Measurements from ENCODE around the gene YWHAE.
"Not testable (repeated sequence)": the region's sequence is repeated elsewhere in the genome, so short reads cannot be mapped to it uniquely, and the experiment has no call there.

Gene YWHAE

GRCh38 chr17:1399679-1400512, at the start of gene YWHAE:
YWHAE (minus strand) TSS chr17:1400222; CDS start chr17:1400110, 112 bp downstream.
- peak; percentile 96 for DNase-seq

GRCh38 chr17:1449412-1449967, 49.5 kb upstream of the YWHAE start:
- DNase-seq, result no peak

- DNase-seq, result no peak
These were observed 47.0 kb upstream of the YWHAE start for GRCh38 chr17:1447052-1447451.

GRCh38 chr17:1446201-1446600, 46.2 kb upstream of the YWHAE start:
- no peak for DNase-seq

- DNase-seq, result not testable (repeated sequence)
These were observed 45.7 kb upstream of the YWHAE start for GRCh38 chr17:1445695-1446094.

- not testable (repeated sequence) for DNase-seq
These were observed 42.7 kb upstream of the YWHAE start for GRCh38 chr17:1442721-1443120.

- no peak for DNase-seq
These were observed 42.2 kb upstream of the YWHAE start for GRCh38 chr17:1442187-1442586.

- no peak for DNase-seq
These were observed 40.9 kb upstream of the YWHAE start for GRCh38 chr17:1440921-1441320.

GRCh38 chr17:1438593-1439083, 38.6 kb upstream of the YWHAE start:
- DNase-seq, result no peak

GRCh38 chr17:1435326-1435725, 35.3 kb upstream of the YWHAE start:
- no peak for DNase-seq

- DNase-seq, result no peak
These were observed 34.1 kb upstream of the YWHAE start for GRCh38 chr17:1434150-1434549.

GRCh38 chr17:1431631-1432104, 31.6 kb upstream of the YWHAE start:
- no peak for DNase-seq

GRCh38 chr17:1423456-1424135, 23.6 kb upstream of the YWHAE start:
- no peak for DNase-seq

- DNase-seq, result no peak
These were observed 22.9 kb upstream of the YWHAE start for GRCh38 chr17:1422885-1423284.

GRCh38 chr17:1421470-1421869, 21.4 kb upstream of the YWHAE start:
- no peak for DNase-seq

- DNase-seq, result no peak
These were observed 21.0 kb upstream of the YWHAE start for GRCh38 chr17:1420981-1421380.

GRCh38 chr17:1420163-1420562, 20.1 kb upstream of the YWHAE start:
- no peak for DNase-seq

GRCh38 chr17:1418476-1418875, 18.5 kb upstream of the YWHAE start:
- DNase-seq, result not testable (repeated sequence)

GRCh38 chr17:1416414-1416813, 16.4 kb upstream of the YWHAE start:
- no peak for DNase-seq

- DNase-seq, result no peak
These were observed 14.6 kb upstream of the YWHAE start for GRCh38 chr17:1414634-1415033.

GRCh38 chr17:1414001-1414574, 14.1 kb upstream of the YWHAE start:
- no peak for DNase-seq

GRCh38 chr17:1413281-1413791, 13.3 kb upstream of the YWHAE start:
- peak; percentile 76 for DNase-seq
